ENCODE results near the gene CRACR2B. TPM values are rescaled to one million over a fixed set of nuclear protein-coding genes. Genes with fewer than 3 reads are reported as not detected.

Gene CRACR2B
- total and polyA plus RNA-seq, 2 of the 13 experiments (the other 11 are each of a cell fraction or from before 2014, with no cell fraction given), result 14.9 to 21.0 TPM

GRCh38 chr11:796565-797295, 31.0 kb upstream of the CRACR2B start (continued):
- TF ChIP-seq HNF4G (IDR thresholded peaks at IDR 0.05; ENCODE audit: borderline replicate concordance, low read depth, low read length) (peak; percentile 13; the same call in 1 of the 2 replicates), HNF4G (CRISPR knock-in tag; IDR thresholded peaks at IDR 0.05; ENCODE audit: borderline replicate concordance, low read depth) (no peak), IRF9 (CRISPR knock-in tag; IDR thresholded peaks at IDR 0.05; ENCODE audit: borderline replicate concordance) (no peak), ELF1 (CRISPR knock-in tag; IDR thresholded peaks at IDR 0.05) (0 out of 2 replicates have a peak, but pooled peaks have one; percentile 11), ZBTB26 (CRISPR knock-in tag; IDR thresholded peaks at IDR 0.05; ENCODE audit: borderline replicate concordance) (0 out of 2 replicates have a peak, but pooled peaks have one; percentile 17), ZNF232 (CRISPR knock-in tag; IDR thresholded peaks at IDR 0.05; ENCODE audit: borderline replicate concordance) (0 out of 2 replicates have a peak, but pooled peaks have one; percentile 21), POLR2G (IDR thresholded peaks at IDR 0.05; ENCODE audit: low read depth, low read length) (peak; percentile 19; the same call in 1 of the 2 replicates), CBX2 (IDR thresholded peaks at IDR 0.05; ENCODE audit: low read depth, low read length) (no peak), CBX2 (CRISPR knock-in tag; IDR thresholded peaks at IDR 0.05; ENCODE audit: low read depth) (no peak), CAMTA2 (CRISPR knock-in tag; IDR thresholded peaks at IDR 0.05; ENCODE audit: borderline replicate concordance) (0 out of 2 replicates have a peak, but pooled peaks have one; percentile 24), ZNF552 (CRISPR knock-in tag; IDR thresholded peaks at IDR 0.05; ENCODE audit: borderline replicate concordance) (0 out of 2 replicates have a peak, but pooled peaks have one; percentile 42), SOX13 (IDR thresholded peaks at IDR 0.05) (no peak), SOX13 (CRISPR knock-in tag; conservative IDR thresholded peaks at IDR 0.05 in 1 of 2, IDR thresholded peaks at IDR 0.05 in 1 of 2) (no peak), ZFP1 (CRISPR knock-in tag; IDR thresholded peaks at IDR 0.05) (no peak; the same call in 1 of the 2 replicates), MEIS1 (CRISPR knock-in tag; IDR thresholded peaks at IDR 0.05; ENCODE audit: borderline replicate concordance) (peak; percentile 8; the same call in 1 of the 2 replicates), ZNF816 (CRISPR knock-in tag; IDR thresholded peaks at IDR 0.05; ENCODE audit: borderline replicate concordance) (no peak), IRF2 (CRISPR knock-in tag; IDR thresholded peaks at IDR 0.05) (no peak), ZNF776 (CRISPR knock-in tag; IDR thresholded peaks at IDR 0.05) (0 out of 2 replicates have a peak, but pooled peaks have one; percentile 46), ZNF782 (CRISPR knock-in tag; IDR thresholded peaks at IDR 0.05; ENCODE audit: borderline replicate concordance) (no peak), MAFK (conservative IDR thresholded peaks at IDR 0.05 in 1 of 2, IDR thresholded peaks at IDR 0.05 in 1 of 2; ENCODE audit: low read length in 2 of 2) (no peak), NR2C2 (CRISPR knock-in tag; IDR thresholded peaks at IDR 0.05; ENCODE audit: borderline replicate concordance) (peak; percentile 89), TCF12 (IDR thresholded peaks at IDR 0.05) (no peak), TCF12 (CRISPR knock-in tag; IDR thresholded peaks at IDR 0.05) (0 out of 2 replicates have a peak, but pooled peaks have one; percentile 66), MEIS2 (CRISPR knock-in tag; IDR thresholded peaks at IDR 0.05) (0 out of 2 replicates have a peak, but pooled peaks have one; percentile 7), HOXA3 (CRISPR knock-in tag; IDR thresholded peaks at IDR 0.05) (peak; percentile 17; the same call in 1 of the 2 replicates), ZNF513 (CRISPR knock-in tag; conservative IDR thresholded peaks at IDR 0.05) (no peak), REPIN1 (CRISPR knock-in tag; IDR thresholded peaks at IDR 0.05; ENCODE audit: borderline replicate concordance, low read depth) (no peak)

Measured in HepG2 (cell line).